ENCODE data around the gene CERS3. TPM values are rescaled to one million over a fixed set of nuclear protein-coding genes. Genes with fewer than 3 reads are reported as not detected.

Gene CERS3
- total RNA-seq, 1 experiment from 2014 or later: not detected

DNA sequence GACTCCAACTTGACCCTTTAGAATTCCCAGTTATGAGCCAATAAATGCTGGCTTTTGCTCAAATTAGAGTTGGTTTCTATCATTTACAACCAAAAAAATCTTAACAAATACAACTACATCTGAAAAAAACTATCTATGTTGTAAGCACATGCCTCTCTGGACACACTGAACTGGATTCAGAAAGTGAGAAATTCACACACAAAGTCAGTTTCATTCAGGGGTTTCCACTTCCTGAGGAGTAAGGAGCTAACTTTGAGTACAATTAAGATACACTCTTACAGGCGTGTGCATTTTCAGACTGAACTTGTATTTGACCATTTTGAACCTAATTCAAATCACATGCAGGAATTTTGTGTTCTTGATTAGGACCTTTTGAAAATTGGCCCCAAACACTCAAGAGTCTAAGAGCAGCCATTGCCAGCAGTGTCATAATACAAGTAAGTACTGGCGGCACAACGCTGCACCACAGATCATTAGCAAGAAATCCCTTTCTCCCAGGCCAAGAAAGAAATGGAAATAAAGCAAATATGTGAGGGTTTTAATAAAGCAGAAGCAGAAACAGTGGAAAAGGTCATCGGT lies 42.1 kb upstream of the CERS3 start:
- POLR2A ChIA-PET: no interaction called here
- H3K4me1 ChIP-seq (ENCODE audit: control insufficient read depth, insufficient read depth, low read length): no peaks in the 10 kb centered on the region
- no peak overlapping the region for H3K27ac ChIP-seq (ENCODE audit: low read length)
- H3K9me3 ChIP-seq (ENCODE audit: control insufficient read depth, insufficient read depth, low read depth, low read length): no peaks in the 10 kb centered on the region
- H3K36me3 ChIP-seq (ENCODE audit: control insufficient read depth, insufficient read depth, low read length): peaks cover 7% of the 10 kb centered on the region
- no peaks in the 10 kb centered on the region for H3K27me3 ChIP-seq (ENCODE audit: control insufficient read depth, insufficient read depth, low read length)
- no peak overlapping the region for H3K4me3 ChIP-seq (ENCODE audit: low read depth in 2 of 2, low read length in 2 of 2)
- CTCF ChIA-PET: no interaction called here
- TF ChIP-seq SIN3A (IDR thresholded peaks at IDR 0.05; ENCODE audit: borderline replicate concordance, insufficient read depth, low read depth, low read length): no peak
- no peak for TF ChIP-seq POLR2AphosphoS5 (IDR thresholded peaks at IDR 0.05; ENCODE audit: low read depth, low read length)
- TF ChIP-seq, protein P1, sequence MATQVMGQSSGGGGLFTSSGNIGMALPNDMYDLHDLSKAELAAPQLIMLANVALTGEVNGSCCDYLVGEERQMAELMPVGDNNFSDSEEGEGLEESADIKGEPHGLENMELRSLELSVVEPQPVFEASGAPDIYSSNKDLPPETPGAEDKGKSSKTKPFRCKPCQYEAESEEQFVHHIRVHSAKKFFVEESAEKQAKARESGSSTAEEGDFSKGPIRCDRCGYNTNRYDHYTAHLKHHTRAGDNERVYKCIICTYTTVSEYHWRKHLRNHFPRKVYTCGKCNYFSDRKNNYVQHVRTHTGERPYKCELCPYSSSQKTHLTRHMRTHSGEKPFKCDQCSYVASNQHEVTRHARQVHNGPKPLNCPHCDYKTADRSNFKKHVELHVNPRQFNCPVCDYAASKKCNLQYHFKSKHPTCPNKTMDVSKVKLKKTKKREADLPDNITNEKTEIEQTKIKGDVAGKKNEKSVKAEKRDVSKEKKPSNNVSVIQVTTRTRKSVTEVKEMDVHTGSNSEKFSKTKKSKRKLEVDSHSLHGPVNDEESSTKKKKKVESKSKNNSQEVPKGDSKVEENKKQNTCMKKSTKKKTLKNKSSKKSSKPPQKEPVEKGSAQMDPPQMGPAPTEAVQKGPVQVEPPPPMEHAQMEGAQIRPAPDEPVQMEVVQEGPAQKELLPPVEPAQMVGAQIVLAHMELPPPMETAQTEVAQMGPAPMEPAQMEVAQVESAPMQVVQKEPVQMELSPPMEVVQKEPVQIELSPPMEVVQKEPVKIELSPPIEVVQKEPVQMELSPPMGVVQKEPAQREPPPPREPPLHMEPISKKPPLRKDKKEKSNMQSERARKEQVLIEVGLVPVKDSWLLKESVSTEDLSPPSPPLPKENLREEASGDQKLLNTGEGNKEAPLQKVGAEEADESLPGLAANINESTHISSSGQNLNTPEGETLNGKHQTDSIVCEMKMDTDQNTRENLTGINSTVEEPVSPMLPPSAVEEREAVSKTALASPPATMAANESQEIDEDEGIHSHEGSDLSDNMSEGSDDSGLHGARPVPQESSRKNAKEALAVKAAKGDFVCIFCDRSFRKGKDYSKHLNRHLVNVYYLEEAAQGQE (IDR thresholded peaks at IDR 0.05; ENCODE audit: insufficient read depth in 1 of 2, low read depth in 2 of 2, low read length in 1 of 2): no peak
- TF ChIP-seq, protein P2, sequence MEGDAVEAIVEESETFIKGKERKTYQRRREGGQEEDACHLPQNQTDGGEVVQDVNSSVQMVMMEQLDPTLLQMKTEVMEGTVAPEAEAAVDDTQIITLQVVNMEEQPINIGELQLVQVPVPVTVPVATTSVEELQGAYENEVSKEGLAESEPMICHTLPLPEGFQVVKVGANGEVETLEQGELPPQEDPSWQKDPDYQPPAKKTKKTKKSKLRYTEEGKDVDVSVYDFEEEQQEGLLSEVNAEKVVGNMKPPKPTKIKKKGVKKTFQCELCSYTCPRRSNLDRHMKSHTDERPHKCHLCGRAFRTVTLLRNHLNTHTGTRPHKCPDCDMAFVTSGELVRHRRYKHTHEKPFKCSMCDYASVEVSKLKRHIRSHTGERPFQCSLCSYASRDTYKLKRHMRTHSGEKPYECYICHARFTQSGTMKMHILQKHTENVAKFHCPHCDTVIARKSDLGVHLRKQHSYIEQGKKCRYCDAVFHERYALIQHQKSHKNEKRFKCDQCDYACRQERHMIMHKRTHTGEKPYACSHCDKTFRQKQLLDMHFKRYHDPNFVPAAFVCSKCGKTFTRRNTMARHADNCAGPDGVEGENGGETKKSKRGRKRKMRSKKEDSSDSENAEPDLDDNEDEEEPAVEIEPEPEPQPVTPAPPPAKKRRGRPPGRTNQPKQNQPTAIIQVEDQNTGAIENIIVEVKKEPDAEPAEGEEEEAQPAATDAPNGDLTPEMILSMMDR (IDR thresholded peaks at IDR 0.05): no peak
- no peak for TF ChIP-seq TCF7L2 (IDR thresholded peaks at IDR 0.05; ENCODE audit: low read depth, low read length)
- in situ Hi-C loops (cut with HindIII; ENCODE audit: low pct_unique_long_range_greater_than_20kb, low sequenced_read_pairs) (no loop called here), intact Hi-C loops (cut with micrococcal nuclease; ENCODE audit: unreplicated experiment) (loop anchor here (2.0 kb wide), 1 partner anchor 220 kb away; no protein-coding TSS in a partner anchor)
- ATAC-seq (no peak), DNase-seq (ENCODE audit: low read depth, low spot score) (no peak)
- no TSS peak for BruUV-seq (replicated peaks)

DNA sequence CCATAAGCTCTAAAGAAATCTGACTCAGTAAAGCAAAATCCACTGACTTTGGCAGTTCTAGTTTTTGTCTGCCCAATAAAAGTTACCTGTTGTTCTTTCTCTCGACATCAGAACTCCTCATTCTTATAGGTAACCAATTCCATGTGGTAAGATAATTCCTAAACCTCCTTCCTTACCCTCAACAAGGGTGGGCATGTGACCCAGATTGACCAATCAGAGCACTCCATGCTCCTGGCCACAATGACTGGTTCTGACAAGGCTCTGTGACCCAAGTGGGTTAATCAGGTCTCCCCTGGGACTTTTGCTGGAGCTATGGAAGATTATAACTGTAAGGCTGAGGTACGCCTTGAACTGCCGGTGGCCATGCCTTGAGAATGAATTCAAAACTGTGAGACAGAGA lies 41.5 kb upstream of the CERS3 start:
- no TSS peak for BruUV-seq (replicated peaks)
- in situ Hi-C loops (cut with HindIII; ENCODE audit: low pct_unique_long_range_greater_than_20kb, low sequenced_read_pairs) (no loop called here), intact Hi-C loops (cut with micrococcal nuclease; ENCODE audit: unreplicated experiment) (loop anchor here (2.0 kb wide), 1 partner anchor 219 kb away; no protein-coding TSS in a partner anchor)
- no peaks in the 10 kb centered on the region for H3K4me1 ChIP-seq (ENCODE audit: control insufficient read depth, insufficient read depth, low read length)
- H3K9me3 ChIP-seq (ENCODE audit: control insufficient read depth, insufficient read depth, low read depth, low read length): no peaks in the 10 kb centered on the region
- H3K36me3 ChIP-seq (ENCODE audit: control insufficient read depth, insufficient read depth, low read length): peaks cover 7% of the 10 kb centered on the region
- no peak overlapping the region for H3K27ac ChIP-seq (ENCODE audit: low read length)
- DNase-seq (ENCODE audit: low read depth, low spot score): no peak
- no peaks in the 10 kb centered on the region for H3K27me3 ChIP-seq (ENCODE audit: control insufficient read depth, insufficient read depth, low read length)
- ChIA-PET CTCF (no interaction called here), POLR2A (no interaction called here)
- no peak for ATAC-seq
- TF ChIP-seq, protein P2 (IDR thresholded peaks at IDR 0.05): no peak
- TF ChIP-seq POLR2AphosphoS5 (IDR thresholded peaks at IDR 0.05; ENCODE audit: low read depth, low read length) (no peak), SIN3A (IDR thresholded peaks at IDR 0.05; ENCODE audit: borderline replicate concordance, insufficient read depth, low read depth, low read length) (no peak), TCF7L2 (IDR thresholded peaks at IDR 0.05; ENCODE audit: low read depth, low read length) (no peak)
- TF ChIP-seq, protein P1 (IDR thresholded peaks at IDR 0.05; ENCODE audit: insufficient read depth in 1 of 2, low read depth in 2 of 2, low read length in 1 of 2): no peak
- H3K4me3 ChIP-seq (ENCODE audit: low read depth in 2 of 2, low read length in 2 of 2): no peak overlapping the region

Measured in Panc1 (cell line).